ACHN (cell line): ENCODE results near the gene R3HDML.
"Not testable (repeated sequence)": the region's sequence is repeated elsewhere in the genome, so short reads cannot be mapped to it uniquely, and the experiment has no call there.

Experiments used
- DNase-seq: peaks from one replicate; pipeline ENCODE4 v3.0.0-alpha.2; 2015
- in situ Hi-C: cut with HindIII; loops from 2 replicates; pipeline ENCODE4 v1.10.0; 2017; ENCODE audit warnings: low sequenced_read_pairs, low pct_ligation_motif_present, low pct_unique_long_range_greater_than_20kb

The R3HDML gene

GRCh38 chr20:44324343-44324742, 12.5 kb upstream of the R3HDML start:
- in situ Hi-C loops = no loop called here
- DNase-seq = no peak

GRCh38 chr20:44326391-44327159, 10.3 kb upstream of the R3HDML start:
- in situ Hi-C loops = no loop called here
- no peak for DNase-seq

- in situ Hi-C loops = not testable (repeated sequence)
Observed at GRCh38 chr20:44327748-44328147, 9.1 kb upstream of the R3HDML start.

GRCh38 chr20:44328428-44328827, 8.4 kb upstream of the R3HDML start:
- no peak for DNase-seq
- in situ Hi-C loops = no loop called here

More at GRCh38 chr20:44327748-44328147, 9.1 kb upstream of the R3HDML start:
- not testable (repeated sequence) for DNase-seq

- no peak for DNase-seq
- in situ Hi-C loops = no loop called here
Observed at GRCh38 chr20:44331201-44331600, 5.6 kb upstream of the R3HDML start.

- in situ Hi-C loops = no loop called here
Observed at GRCh38 chr20:44334306-44334705, 2.5 kb upstream of the R3HDML start.

GRCh38 chr20:44334709-44335108, 2.1 kb upstream of the R3HDML start:
- in situ Hi-C loops = no loop called here
- DNase-seq = no peak

More at GRCh38 chr20:44334306-44334705, 2.5 kb upstream of the R3HDML start:
- no peak for DNase-seq

GRCh38 chr20:44335675-44336074, 1.2 kb upstream of the R3HDML start:
- in situ Hi-C loops = no loop called here
- no peak for DNase-seq

GRCh38 chr20:44336086-44336485, 757 bp upstream of the R3HDML start:
- no peak for DNase-seq
- in situ Hi-C loops = no loop called here

GRCh38 chr20:44342248-44342647, 5.4 kb downstream of the R3HDML start:
- in situ Hi-C loops = no loop called here
- DNase-seq = no peak

- in situ Hi-C loops = no loop called here
Observed at GRCh38 chr20:44343162-44343675, 6.4 kb downstream of the R3HDML start.

GRCh38 chr20:44344723-44345122, 7.9 kb downstream of the R3HDML start:
- no peak for DNase-seq
- in situ Hi-C loops = no loop called here

More at GRCh38 chr20:44343162-44343675, 6.4 kb downstream of the R3HDML start:
- DNase-seq = no peak

GRCh38 chr20:44345147-44345546, 8.3 kb downstream of the R3HDML start:
- in situ Hi-C loops = no loop called here
- DNase-seq = no peak

GRCh38 chr20:44345941-44346340, 9.1 kb downstream of the R3HDML start:
- DNase-seq, in situ Hi-C loops: not testable (repeated sequence)

GRCh38 chr20:44348168-44348659, 11.4 kb downstream of the R3HDML start:
- no peak for DNase-seq
- in situ Hi-C loops = no loop called here

- no peak for DNase-seq
- in situ Hi-C loops = no loop called here
Observed at GRCh38 chr20:44349349-44349748, 12.5 kb downstream of the R3HDML start.

- in situ Hi-C loops = no loop called here
- no peak for DNase-seq
Observed at GRCh38 chr20:44350567-44350966, 13.7 kb downstream of the R3HDML start.

GRCh38 chr20:44354979-44355497, 18.2 kb downstream of the R3HDML start:
- DNase-seq = no peak
- in situ Hi-C loops = no loop called here

- in situ Hi-C loops = no loop called here
- no peak for DNase-seq
Observed at GRCh38 chr20:44355498-44356352, 18.9 kb downstream of the R3HDML start, which contains the start of gene HNF4A. Gene HNF4A, plus strand, starts transcription at chr20:44355699. Its CDS starts 106 bp downstream, at chr20:44355805.
